NCI-H1417 (cell line): ENCODE data around the gene LANCL3.
"Not testable (repeated sequence)": the region's sequence is repeated elsewhere in the genome, so short reads cannot be mapped to it uniquely, and the experiment has no call there.

Experiments used
- DNase-seq, 3 experiments: peaks; one replicate each; lab custom pipeline; 2025; lab: John Stamatoyannopoulos, UW

LANCL3 gene

DNA sequence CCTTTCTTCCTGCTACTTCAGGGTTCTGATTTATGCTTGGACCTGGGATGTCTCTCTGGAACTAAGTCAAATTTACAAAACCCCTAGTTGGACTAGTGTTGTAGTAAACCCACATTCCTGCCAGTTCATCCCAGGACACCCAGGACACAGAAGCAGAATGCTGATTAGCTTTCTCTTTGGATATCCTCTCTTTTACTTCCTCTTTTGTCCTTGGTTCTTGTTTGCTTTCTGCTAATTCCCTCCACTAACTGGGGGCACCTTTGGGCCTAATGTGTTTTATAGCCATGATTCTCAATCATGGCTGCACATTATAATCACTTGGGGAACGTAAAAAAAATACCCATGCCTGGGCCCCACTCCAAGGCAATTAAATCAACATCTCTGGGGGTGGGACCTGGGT, 42.5 kb downstream of the LANCL3 start:
- DNase-seq: no peak

DNA sequence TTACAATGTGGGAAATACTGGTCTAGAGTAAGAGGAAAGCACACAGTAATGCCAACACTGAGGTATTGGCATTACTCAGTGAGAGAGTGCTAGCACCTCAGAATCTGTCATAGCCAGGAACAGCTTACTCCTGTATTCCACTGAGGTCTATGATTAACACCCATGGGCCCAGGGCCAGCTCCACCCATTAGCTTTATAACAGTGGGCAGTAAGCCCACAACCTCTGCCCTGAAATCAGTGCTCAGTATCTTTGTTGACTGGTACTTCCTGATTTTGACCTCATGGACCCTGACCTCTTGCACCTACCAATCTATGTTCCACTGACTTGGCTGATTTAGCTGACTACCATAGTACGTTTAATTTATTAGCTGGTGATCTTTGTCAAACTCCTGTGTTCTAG, 56.1 kb downstream of the LANCL3 start:
- no peak for DNase-seq

DNA sequence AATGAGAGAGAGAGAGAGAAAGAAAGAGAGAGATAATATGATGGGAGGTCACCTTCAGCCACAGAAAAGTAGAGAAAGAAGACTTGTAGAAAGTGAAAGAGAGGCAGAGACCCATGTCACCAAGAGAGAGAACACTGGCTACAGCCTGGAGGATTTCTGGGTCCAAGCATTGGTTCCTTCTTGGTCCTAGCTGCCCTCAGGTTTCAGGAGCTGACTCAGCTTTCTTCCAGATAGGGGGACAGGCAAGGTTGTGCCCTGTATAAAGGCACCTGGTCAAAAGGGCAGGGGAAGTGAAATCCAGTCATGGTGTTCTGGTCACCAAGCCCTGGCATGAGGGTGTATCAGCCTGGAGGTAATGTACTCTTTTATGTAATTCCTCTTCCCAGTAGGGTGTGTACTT, 66.6 kb downstream of the LANCL3 start:
- DNase-seq: no peak

DNA sequence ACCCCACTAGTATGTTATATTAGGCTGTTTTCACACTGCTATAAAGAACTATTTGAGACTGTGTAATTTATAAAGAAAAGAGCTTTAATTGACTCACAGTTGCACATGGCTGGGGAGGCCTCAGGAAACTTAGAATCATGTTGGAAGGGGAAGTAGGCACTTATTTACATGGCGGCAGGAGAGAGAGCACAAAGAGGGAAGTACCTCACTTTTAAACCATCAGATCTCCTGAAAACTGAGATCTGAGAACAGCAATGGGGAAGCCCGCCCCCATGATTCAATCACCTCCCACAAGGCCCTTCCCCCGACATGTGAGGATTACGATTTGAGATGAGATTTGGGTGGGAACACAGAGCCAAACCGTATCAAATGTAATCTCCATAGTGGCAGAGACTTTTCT, 68.7 kb downstream of the LANCL3 start:
- DNase-seq: no peak

DNA sequence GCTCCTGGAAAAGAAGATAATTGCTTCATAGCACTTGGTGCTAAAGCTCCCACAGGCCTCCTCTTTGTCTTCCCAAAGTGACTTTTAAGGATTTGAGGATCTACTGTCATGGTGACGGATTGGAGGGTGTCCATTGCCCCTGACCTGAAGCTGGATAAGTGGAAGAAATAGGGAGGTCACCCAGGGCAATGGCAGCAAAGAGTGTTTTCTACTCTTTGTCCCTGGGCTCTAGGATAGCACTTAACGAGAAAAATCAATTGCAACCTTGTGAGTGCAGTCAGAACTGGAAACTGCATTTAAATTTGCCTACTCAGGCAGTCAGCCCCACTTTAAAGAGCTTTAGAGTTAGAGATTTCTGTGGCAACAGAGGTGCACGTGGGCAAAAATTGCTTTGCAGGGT, 70.4 kb downstream of the LANCL3 start:
- peak in 2 of 3 experiments; percentile 62 to 63 for DNase-seq

DNA sequence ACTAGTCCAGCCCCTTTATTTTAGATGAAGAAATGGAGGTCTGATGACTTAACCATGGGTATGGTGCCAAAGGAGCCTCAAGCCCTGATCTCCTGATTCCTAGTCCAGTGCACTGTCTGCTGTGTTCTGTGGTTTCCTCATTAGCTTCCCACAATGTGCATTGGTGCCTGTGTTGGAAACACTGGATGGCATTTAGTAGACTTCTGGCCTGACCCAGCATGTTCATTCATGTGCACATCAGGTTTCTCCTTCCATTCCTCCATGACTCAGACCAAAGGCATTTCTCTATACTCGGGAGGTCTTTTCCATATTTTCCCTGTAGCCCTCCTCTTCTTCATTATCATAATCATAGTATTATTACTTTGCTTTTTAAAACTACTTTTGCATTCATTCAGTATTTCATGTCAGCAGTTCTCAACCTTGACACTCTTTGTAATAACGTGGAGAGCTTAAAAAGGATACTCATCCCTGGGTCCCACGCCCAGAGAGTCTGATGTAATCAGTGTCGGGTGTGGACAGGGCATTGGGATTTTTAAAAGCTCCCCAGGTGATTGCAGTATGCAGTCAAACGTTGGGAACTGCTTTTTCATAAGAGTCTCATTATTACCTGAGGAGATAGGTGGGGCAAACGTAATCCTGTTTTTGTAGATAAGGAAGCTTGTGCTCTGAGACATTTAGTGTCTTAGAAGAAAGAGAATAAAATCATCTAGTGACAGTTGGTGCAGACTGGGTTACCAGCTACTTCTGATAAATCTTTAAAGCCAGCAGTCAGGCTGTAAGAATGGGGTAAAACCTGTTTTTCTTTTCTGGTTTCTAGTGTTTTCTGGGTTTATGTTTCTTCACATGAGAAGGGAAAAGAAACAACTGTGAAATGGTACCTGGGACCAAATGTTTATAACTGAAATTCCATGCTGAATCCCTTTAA, 73.2 kb downstream of the LANCL3 start:
- DNase-seq: peak in 1 of 3 experiments; percentile 28

DNA sequence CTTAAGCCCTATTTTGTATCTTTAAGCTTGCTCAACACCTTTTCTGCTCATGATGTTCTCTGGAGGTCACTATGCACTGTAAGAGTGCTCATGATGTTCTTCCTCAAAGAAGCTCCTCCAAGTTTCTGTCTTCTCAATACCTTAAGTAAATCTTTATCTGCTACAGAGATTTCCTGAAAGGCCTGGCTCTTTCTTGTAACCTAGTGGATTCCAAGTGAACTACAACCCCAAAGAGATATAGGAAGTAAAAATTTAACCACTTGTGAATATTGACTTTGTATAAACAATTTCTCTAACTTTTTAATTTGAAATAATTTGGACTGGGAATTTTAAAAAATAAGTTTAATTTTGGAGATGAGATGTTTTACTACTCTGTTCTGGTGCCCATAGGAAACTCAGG, 74.8 kb downstream of the LANCL3 start:
- no peak for DNase-seq

DNA sequence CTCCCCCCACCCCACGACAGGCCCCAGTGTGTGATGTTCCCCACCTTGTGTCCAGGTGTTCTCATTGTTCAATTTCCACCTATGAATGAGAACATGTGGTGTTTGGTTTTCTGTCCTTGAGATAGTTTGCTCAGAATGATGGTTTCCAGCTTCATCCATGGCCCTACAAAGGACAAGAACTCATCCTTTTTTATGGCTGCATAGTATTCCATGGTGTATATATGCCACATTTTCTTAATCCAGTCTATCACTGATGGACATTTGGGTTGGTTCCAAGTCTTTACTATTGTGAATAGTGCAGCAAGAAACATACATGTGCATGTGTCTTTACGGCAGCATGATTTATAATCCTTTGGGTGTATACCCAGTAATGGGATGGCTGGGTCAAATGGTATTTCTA, 79.4 kb downstream of the LANCL3 start:
- not testable (repeated sequence) for DNase-seq

DNA sequence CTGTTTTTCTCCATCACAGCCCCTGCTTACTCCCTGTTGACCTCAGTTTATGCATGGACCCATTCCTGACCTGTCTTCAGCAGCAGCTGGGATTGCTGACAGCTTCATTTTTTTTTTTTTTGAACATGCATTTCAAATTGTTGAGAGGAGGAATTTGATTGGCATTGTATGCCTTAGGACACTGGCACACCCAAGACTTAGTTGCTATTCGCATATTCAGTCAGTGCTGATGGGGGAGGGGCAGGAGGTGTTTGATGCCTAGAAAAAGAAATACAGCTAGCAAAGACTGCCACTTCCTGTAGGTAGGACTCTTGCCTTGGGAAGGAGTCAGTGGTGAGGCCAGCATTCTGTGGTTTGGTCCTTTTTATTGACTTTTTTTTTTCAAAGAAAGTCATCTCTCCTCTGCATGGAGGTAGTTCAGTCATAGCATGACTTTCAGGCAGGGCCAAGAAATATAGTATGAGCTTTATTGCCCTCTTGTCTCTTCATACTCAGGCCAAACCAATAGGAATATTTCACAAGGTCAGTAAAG, 80.5 kb downstream of the LANCL3 start:
- DNase-seq: no peak

DNA sequence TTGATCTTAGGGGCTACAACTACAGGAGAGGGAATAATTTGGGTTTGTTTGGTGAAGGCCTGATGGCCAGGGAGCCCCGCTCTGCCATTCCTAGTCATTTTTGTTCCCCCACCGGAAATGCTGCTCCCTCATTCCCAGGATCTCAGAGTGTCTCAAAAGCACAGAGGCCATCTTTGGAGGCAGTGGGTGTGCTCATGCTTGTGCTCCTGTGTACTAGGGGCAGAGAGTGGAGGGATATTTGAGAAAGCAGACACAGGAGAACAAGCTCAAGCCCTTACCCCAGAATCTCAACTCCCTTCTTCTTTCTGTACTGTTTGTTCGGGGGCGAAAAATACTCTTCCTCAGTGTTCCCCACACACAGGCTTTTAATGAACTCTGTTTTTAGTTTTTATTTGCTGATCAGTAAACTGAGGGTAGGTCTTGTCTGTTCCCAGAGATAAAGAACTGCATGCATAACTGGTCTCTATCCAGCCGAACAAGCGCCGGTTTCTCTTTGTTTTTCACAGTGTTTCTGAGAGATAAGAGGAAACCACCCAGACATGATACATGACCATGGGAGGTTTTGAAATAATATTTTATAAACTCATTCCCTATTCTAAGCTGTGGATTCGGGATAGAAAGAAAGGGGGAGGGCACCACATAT, 81.2 kb downstream of the LANCL3 start:
- no peak for DNase-seq

DNA sequence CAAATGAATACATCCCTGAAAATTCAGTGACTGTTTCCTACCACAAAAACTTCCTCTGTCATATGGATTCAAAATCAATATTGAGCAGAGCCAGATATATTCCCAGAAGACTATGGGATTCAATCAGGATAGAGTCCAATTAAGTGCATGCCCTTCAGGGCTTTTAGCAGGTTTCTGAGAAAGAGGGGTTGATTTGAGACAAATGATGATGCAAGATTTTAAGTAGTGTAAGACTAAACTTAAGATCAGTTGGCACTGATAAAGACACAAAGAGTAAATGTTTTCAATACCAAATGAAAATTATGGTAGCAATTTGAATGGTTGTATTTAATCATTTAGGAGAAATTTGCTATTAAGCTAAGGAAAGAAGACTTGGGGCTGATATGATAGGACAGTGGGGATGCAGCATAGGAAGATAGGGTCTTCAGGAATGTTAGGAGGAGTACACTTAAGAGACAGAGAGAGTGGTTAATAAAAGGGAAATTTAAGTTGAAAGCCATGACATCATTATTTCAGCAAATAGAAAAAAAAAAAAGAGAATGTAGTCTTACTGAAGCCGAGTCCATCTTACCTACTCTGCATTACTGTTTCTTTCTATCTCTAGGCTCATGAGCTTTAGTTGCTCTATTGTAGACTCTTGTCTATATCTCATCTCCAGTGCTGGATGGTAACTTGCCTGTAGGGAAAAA, 82.1 kb downstream of the LANCL3 start:
- DNase-seq: no peak

DNA sequence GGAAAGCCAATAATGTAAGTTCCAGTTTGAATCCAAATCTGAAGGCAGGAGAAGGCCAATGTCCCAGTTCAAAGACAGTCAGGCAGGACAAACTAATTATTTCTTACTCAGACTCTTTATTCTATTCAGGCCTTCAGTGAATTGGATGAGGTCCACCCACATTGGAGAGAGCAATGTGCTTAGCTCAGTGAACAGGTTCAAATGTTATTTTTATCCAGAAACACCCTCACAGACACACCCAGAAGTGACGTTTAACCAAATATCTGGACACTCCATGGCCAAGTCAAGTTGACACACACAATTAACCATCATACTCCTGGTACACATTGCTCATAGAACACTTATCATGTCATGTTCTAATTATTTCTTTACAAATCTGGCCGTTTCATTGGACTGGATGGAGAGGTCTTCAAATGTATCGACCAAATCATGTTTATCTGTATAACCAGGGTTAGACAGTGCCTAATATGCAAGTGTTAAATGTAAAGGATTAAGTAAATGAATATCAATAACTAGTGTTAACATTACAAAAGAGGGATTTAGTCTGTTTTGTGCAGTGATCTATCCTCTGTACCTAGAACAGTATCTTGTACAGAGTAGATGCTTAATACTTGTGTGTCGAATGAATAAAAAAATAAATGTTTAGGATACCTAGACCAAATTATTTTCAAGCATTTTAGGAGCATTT, 87.0 kb downstream of the LANCL3 start:
- no peak for DNase-seq

DNA sequence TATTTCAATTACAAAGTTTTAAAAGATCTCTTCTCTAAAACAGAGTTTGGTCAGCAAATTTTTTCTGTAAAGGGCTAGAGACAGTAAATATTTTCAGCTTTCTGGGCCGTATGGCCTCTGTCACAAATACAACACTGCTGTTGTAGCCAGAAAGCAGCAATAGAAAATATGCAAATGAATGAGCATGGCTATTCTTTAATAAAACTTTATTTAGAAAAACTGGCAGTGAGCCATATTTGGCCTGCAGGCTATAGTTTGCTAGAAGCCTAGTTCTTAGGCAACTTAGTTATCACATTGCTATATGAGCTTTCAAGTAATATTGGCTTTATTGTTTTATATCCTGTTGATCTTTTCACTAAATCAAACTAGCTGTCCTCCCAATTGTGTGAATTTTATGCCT, 87.6 kb downstream of the LANCL3 start:
- no peak for DNase-seq

DNA sequence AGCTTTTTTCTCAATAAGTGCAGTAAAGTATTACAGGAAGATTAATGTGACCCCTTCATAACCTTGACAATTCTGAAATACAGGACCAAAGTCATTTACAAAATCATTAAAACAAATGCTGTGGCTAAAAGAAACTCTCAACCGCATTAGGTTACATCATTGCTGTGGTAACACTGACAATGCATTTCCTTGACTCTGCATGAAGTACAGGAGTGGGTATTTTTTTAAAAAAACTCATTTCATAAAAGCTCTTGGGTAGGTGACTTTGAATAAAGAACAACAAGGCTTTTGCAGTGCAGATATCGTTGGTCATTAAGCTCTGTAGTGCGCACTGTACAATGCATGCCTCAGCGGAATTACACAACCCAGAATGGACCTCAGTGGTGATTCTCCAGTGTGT, 90.7 kb downstream of the LANCL3 start:
- no peak for DNase-seq

DNA sequence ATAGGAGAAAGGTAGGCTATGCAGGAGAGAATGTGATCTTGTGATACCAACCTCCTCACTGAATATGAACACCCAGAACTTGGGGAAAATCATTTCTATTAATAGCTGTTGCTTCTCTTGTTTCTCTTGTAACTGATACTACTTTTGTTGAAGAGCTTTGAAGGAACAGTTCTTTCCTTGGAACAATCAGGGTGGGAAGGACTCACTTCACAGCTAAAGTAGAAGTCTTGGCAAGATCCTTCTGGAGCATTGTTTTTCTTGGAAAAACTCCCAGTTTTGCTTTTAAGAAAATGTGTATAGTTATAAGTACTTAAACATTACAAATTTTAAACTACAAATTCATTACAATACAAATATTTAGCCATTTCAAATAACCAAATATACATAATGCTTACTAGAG, 95.1 kb downstream of the LANCL3 start:
- DNase-seq: no peak

DNA sequence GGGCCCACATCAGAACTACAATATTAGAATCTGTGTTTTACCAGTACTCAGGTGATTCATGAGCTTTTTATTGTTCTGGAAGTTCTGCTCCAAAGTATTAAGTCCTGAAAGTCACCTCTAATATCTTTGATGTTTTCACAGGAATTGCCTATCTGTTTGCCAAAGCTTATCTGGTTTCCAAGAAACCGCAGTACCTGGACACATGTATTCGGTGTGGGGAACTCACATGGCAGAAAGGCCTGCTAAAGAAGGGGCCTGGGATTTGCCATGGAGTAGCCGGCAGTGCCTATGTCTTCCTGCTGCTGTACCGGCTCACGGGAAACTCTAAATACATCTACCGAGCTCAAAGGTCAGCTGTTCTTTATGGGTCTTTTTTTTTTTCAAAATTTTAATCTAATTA, 95.7 kb downstream of the LANCL3 start:
- no peak for DNase-seq

DNA sequence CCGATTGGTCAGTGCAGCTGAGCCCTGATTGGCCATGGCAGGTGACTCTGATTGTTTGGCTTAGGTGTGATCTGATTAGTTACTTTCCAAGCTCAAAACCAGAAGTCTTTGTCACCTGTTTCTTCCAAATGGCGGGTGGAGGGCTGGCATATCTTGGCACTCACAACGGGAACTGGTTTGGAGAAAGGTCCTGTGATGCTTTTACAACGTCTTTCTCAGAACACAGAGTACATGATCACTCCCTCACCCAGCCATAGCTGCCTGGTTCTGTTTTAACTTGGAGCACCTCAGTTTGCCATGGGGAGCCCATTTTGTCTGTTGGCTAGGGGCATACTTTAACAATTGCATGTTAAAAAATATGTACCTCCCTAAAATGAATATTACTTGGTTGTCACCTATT, 101.1 kb downstream of the LANCL3 start:
- DNase-seq: no peak

DNA sequence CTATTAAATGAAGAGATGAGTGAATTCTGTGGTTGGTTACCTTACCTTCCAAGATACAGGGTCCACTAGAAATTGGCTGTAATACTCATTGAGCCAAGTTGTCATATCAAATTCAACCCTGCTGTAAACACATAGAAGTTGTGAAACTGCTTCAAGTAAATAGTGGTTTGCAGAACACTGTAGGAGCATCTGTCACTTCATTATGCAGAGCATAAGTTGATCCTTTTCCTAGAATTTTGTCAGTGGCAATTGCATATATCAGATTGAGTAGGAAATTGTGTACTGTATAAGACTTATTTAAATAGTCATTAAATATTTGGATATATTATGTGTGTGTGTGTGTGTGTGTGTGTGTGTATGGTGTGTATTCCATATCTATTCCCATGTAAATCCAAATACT, 105.3 kb downstream of the LANCL3 start:
- no peak for DNase-seq

DNA sequence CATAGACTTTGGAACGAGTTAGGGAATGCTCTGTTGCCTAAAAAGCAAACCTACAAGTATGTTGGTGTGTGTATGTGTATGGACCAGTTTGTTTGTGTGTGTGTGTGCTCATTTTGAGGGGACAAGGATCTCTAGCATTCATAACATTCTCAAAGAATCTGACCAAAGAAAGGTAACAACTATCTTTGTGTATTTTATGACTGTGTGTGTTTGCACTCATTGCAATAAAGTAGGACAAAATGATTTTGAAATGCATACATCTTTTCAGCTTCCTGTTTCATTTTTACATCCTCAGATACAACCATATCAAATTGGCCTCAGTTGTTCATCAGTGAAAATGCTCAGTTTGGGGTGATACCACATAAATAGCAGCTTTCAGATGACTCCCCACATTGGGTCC, 105.8 kb downstream of the LANCL3 start:
- no peak for DNase-seq

DNA sequence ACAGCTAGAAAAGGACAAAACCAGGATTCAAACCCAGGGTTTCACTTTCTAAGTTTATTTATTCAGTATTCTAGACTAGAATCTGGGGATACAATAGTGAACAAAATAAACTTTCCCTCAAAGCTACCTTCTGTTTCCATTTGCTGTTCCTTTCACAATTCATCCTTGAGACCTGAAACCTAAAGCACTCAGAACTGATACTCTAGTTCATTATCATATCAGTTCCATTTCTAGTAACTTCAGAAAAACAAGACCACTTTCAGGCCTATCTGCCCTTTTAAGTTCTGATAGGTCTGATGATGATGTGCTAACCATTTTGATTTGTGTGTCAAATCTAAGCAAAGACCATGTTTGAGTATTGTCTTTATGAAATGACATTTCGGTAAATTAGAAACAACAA, 106.3 kb downstream of the LANCL3 start:
- no peak for DNase-seq

DNA sequence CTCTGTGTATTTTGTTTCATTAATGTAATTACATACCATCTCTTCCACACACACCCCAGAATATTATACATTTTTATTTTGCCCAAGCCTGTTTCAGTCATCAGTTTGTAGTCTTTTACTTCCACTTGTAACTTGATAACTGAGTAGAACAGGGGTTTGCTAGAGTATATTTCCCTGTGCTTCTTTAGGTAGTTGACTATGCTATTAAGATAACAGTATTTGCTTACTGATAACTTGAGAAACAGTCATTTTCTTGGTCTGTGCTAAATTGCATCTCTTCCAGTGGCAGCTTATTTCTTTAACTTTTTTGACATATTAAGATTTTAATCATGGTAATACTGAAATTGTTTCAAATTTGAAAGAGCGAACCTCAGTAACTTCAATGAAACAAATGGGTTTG, 107.1 kb downstream of the LANCL3 start:
- no peak for DNase-seq

DNA sequence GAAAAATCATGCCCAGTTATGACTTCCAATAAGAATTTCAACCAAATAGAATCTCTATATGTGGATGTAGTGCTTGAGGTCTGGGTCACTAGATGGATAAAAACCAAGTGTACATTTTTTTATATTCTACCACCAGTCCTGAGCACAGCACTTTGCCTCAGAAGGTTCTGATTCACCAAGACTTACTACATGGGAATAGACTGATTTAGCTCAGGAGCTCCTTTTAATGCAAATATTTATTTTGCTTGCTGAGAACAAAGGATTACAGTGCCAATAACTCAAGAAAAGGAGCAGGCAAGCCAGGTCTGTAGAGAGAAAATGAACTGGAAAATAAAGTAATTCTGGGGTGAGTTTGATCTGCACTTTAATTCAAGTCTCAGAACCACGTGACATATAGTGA, 107.8 kb downstream of the LANCL3 start:
- DNase-seq: no peak
